Breast epithelium (tissue), 3 donors: Measurements from ENCODE around the gene MFAP3L.

ENCODE experiments used
- POLR2AphosphoS5 ChIP-seq, 3 donors: sonication (generic); formaldehyde crosslinking; IDR thresholded peaks; one replicate each; pipeline ENCODE4 v1.6.1; 2017; ENCODE audit warnings: antibody characterized with exemption in 3 of 3
- TF ChIP-seq, protein P1 (sequence below), 3 donors: fragments of 450-650 bp; IDR thresholded peaks; one replicate each; pipeline ENCODE4 v1.5.1; 2016 to 2017; ENCODE audit warnings: antibody characterized with exemption in 3 of 3, mild to moderate bottlenecking in 3 of 3, moderate library complexity in 3 of 3

GRCh38 chr4:169993531-169993930, 32.7 kb downstream of the MFAP3L start:
- TF ChIP-seq, protein P1, sequence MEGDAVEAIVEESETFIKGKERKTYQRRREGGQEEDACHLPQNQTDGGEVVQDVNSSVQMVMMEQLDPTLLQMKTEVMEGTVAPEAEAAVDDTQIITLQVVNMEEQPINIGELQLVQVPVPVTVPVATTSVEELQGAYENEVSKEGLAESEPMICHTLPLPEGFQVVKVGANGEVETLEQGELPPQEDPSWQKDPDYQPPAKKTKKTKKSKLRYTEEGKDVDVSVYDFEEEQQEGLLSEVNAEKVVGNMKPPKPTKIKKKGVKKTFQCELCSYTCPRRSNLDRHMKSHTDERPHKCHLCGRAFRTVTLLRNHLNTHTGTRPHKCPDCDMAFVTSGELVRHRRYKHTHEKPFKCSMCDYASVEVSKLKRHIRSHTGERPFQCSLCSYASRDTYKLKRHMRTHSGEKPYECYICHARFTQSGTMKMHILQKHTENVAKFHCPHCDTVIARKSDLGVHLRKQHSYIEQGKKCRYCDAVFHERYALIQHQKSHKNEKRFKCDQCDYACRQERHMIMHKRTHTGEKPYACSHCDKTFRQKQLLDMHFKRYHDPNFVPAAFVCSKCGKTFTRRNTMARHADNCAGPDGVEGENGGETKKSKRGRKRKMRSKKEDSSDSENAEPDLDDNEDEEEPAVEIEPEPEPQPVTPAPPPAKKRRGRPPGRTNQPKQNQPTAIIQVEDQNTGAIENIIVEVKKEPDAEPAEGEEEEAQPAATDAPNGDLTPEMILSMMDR (IDR thresholded peaks at IDR 0.05) = no peak
- TF ChIP-seq POLR2AphosphoS5 (IDR thresholded peaks at IDR 0.05) = no peak
